ENCODE measurements around the gene PCSK6.

The PCSK6 gene

GRCh38 chr15:101387574-101387973 is 101.9 kb downstream of the PCSK6 start:
- Histone ChIP-seq H3K4me3 (ENCODE audit: low read depth in 1 of 2, low read length in 2 of 2) (no peak overlapping the region), H3K4me1 (ENCODE audit: control insufficient read depth in 1 of 2, insufficient read depth in 2 of 2, low read length in 2 of 2) (no peaks in the 10 kb centered on the region), H3K36me3 (ENCODE audit: control insufficient read depth in 1 of 2, insufficient read depth in 2 of 2, low read length in 2 of 2) (peaks cover 0 to 10% of the 10 kb centered on the region in 2 donors), H3K27me3 (ENCODE audit: low read depth, low read length) (no peaks in the 10 kb centered on the region), H3K27ac (ENCODE audit: low read length) (no peak overlapping the region), H3K9me3 (ENCODE audit: control insufficient read depth in 1 of 2, low read length in 2 of 2) (no peaks in the 10 kb centered on the region)

GRCh38 chr15:101386967-101387366 is 102.5 kb downstream of the PCSK6 start:
- H3K27me3 ChIP-seq (ENCODE audit: low read depth, low read length) = no peaks in the 10 kb centered on the region
- no peaks in the 10 kb centered on the region for H3K4me1 ChIP-seq (ENCODE audit: control insufficient read depth in 1 of 2, insufficient read depth in 2 of 2, low read length in 2 of 2)
- H3K4me3 ChIP-seq (ENCODE audit: low read depth in 1 of 2, low read length in 2 of 2) = no peak overlapping the region
- no peak overlapping the region for H3K27ac ChIP-seq (ENCODE audit: low read length)
- no peaks in the 10 kb centered on the region for H3K9me3 ChIP-seq (ENCODE audit: control insufficient read depth in 1 of 2, low read length in 2 of 2)
- peaks cover 0 to 10% of the 10 kb centered on the region in 2 donors for H3K36me3 ChIP-seq (ENCODE audit: control insufficient read depth in 1 of 2, insufficient read depth in 2 of 2, low read length in 2 of 2)

GRCh38 chr15:101386006-101386405 is 103.5 kb downstream of the PCSK6 start:
- Histone ChIP-seq H3K9me3 (ENCODE audit: control insufficient read depth in 1 of 2, low read length in 2 of 2) (no peaks in the 10 kb centered on the region), H3K4me3 (ENCODE audit: low read depth in 1 of 2, low read length in 2 of 2) (no peak overlapping the region), H3K27me3 (ENCODE audit: low read depth, low read length) (no peaks in the 10 kb centered on the region), H3K36me3 (ENCODE audit: control insufficient read depth in 1 of 2, insufficient read depth in 2 of 2, low read length in 2 of 2) (peaks cover 0 to 10% of the 10 kb centered on the region in 2 donors), H3K4me1 (ENCODE audit: control insufficient read depth in 1 of 2, insufficient read depth in 2 of 2, low read length in 2 of 2) (no peaks in the 10 kb centered on the region), H3K27ac (ENCODE audit: low read length) (no peak overlapping the region)

- Histone ChIP-seq H3K27me3 (ENCODE audit: low read depth, low read length) (no peaks in the 10 kb centered on the region), H3K36me3 (ENCODE audit: control insufficient read depth in 1 of 2, insufficient read depth in 2 of 2, low read length in 2 of 2) (peaks cover 0 to 6% of the 10 kb centered on the region in 2 donors), H3K9me3 (ENCODE audit: control insufficient read depth in 1 of 2, low read length in 2 of 2) (no peaks in the 10 kb centered on the region), H3K27ac (ENCODE audit: low read length) (no peak overlapping the region), H3K4me3 (ENCODE audit: low read depth in 1 of 2, low read length in 2 of 2) (no peak overlapping the region), H3K4me1 (ENCODE audit: control insufficient read depth in 1 of 2, insufficient read depth in 2 of 2, low read length in 2 of 2) (no peaks in the 10 kb centered on the region)
Observed at GRCh38 chr15:101384276-101384675, 105.2 kb downstream of the PCSK6 start.

- H3K36me3 ChIP-seq (ENCODE audit: control insufficient read depth in 1 of 2, insufficient read depth in 2 of 2, low read length in 2 of 2) = no peaks in the 10 kb centered on the region
- no peaks in the 10 kb centered on the region for H3K27me3 ChIP-seq (ENCODE audit: low read depth, low read length)
- no peak overlapping the region for H3K27ac ChIP-seq (ENCODE audit: low read length)
- no peaks in the 10 kb centered on the region for H3K4me1 ChIP-seq (ENCODE audit: control insufficient read depth in 1 of 2, insufficient read depth in 2 of 2, low read length in 2 of 2)
- no peaks in the 10 kb centered on the region for H3K9me3 ChIP-seq (ENCODE audit: control insufficient read depth in 1 of 2, low read length in 2 of 2)
- H3K4me3 ChIP-seq (ENCODE audit: low read depth in 1 of 2, low read length in 2 of 2) = no peak overlapping the region
Observed at GRCh38 chr15:101382544-101382943, 107.0 kb downstream of the PCSK6 start.

- H3K27me3 ChIP-seq (ENCODE audit: low read depth, low read length) = no peaks in the 10 kb centered on the region
- no peak overlapping the region for H3K27ac ChIP-seq (ENCODE audit: low read length)
- no peaks in the 10 kb centered on the region for H3K9me3 ChIP-seq (ENCODE audit: control insufficient read depth in 1 of 2, low read length in 2 of 2)
- no peaks in the 10 kb centered on the region for H3K4me1 ChIP-seq (ENCODE audit: control insufficient read depth in 1 of 2, insufficient read depth in 2 of 2, low read length in 2 of 2)
- H3K4me3 ChIP-seq (ENCODE audit: low read depth in 1 of 2, low read length in 2 of 2) = no peak overlapping the region
- no peaks in the 10 kb centered on the region for H3K36me3 ChIP-seq (ENCODE audit: control insufficient read depth in 1 of 2, insufficient read depth in 2 of 2, low read length in 2 of 2)
Observed at GRCh38 chr15:101381671-101382212, 107.8 kb downstream of the PCSK6 start.

GRCh38 chr15:101380146-101380545 is 109.4 kb downstream of the PCSK6 start:
- no peaks in the 10 kb centered on the region for H3K9me3 ChIP-seq (ENCODE audit: control insufficient read depth in 1 of 2, low read length in 2 of 2)
- H3K4me3 ChIP-seq (ENCODE audit: low read depth in 1 of 2, low read length in 2 of 2) = no peak overlapping the region
- H3K27ac ChIP-seq (ENCODE audit: low read length) = no peak overlapping the region
- no peaks in the 10 kb centered on the region for H3K4me1 ChIP-seq (ENCODE audit: control insufficient read depth in 1 of 2, insufficient read depth in 2 of 2, low read length in 2 of 2)
- H3K27me3 ChIP-seq (ENCODE audit: low read depth, low read length) = no peaks in the 10 kb centered on the region
- H3K36me3 ChIP-seq (ENCODE audit: control insufficient read depth in 1 of 2, insufficient read depth in 2 of 2, low read length in 2 of 2) = no peaks in the 10 kb centered on the region

- Histone ChIP-seq H3K4me3 (ENCODE audit: low read depth in 1 of 2, low read length in 2 of 2) (no peak overlapping the region), H3K9me3 (ENCODE audit: control insufficient read depth in 1 of 2, low read length in 2 of 2) (no peaks in the 10 kb centered on the region), H3K27me3 (ENCODE audit: low read depth, low read length) (no peaks in the 10 kb centered on the region), H3K4me1 (ENCODE audit: control insufficient read depth in 1 of 2, insufficient read depth in 2 of 2, low read length in 2 of 2) (no peaks in the 10 kb centered on the region), H3K36me3 (ENCODE audit: control insufficient read depth in 1 of 2, insufficient read depth in 2 of 2, low read length in 2 of 2) (no peaks in the 10 kb centered on the region), H3K27ac (ENCODE audit: low read length) (no peak overlapping the region)
Observed at GRCh38 chr15:101379647-101380046, 109.9 kb downstream of the PCSK6 start.

- H3K4me3 ChIP-seq (ENCODE audit: low read depth in 1 of 2, low read length in 2 of 2) = no peak overlapping the region
- no peaks in the 10 kb centered on the region for H3K36me3 ChIP-seq (ENCODE audit: control insufficient read depth in 1 of 2, insufficient read depth in 2 of 2, low read length in 2 of 2)
- H3K27ac ChIP-seq (ENCODE audit: low read length) = no peak overlapping the region
- no peaks in the 10 kb centered on the region for H3K27me3 ChIP-seq (ENCODE audit: low read depth, low read length)
- H3K4me1 ChIP-seq (ENCODE audit: control insufficient read depth in 1 of 2, insufficient read depth in 2 of 2, low read length in 2 of 2) = no peaks in the 10 kb centered on the region
- no peaks in the 10 kb centered on the region for H3K9me3 ChIP-seq (ENCODE audit: control insufficient read depth in 1 of 2, low read length in 2 of 2)
Observed at GRCh38 chr15:101378879-101379278, 110.6 kb downstream of the PCSK6 start.

- Histone ChIP-seq H3K4me1 (ENCODE audit: control insufficient read depth in 1 of 2, insufficient read depth in 2 of 2, low read length in 2 of 2) (no peaks in the 10 kb centered on the region), H3K4me3 (ENCODE audit: low read depth in 1 of 2, low read length in 2 of 2) (no peak overlapping the region), H3K36me3 (ENCODE audit: control insufficient read depth in 1 of 2, insufficient read depth in 2 of 2, low read length in 2 of 2) (no peaks in the 10 kb centered on the region), H3K27me3 (ENCODE audit: low read depth, low read length) (no peaks in the 10 kb centered on the region), H3K27ac (ENCODE audit: low read length) (no peak overlapping the region), H3K9me3 (ENCODE audit: control insufficient read depth in 1 of 2, low read length in 2 of 2) (no peaks in the 10 kb centered on the region)
Observed at GRCh38 chr15:101378171-101378755, 111.2 kb downstream of the PCSK6 start.

GRCh38 chr15:101376615-101377395 is 112.7 kb downstream of the PCSK6 start:
- no peaks in the 10 kb centered on the region for H3K9me3 ChIP-seq (ENCODE audit: control insufficient read depth in 1 of 2, low read length in 2 of 2)
- no peak overlapping the region for H3K4me3 ChIP-seq (ENCODE audit: low read depth in 1 of 2, low read length in 2 of 2)
- H3K4me1 ChIP-seq (ENCODE audit: control insufficient read depth in 1 of 2, insufficient read depth in 2 of 2, low read length in 2 of 2) = peaks cover 3 to 5% of the 10 kb centered on the region in 2 donors
- no peaks in the 10 kb centered on the region for H3K36me3 ChIP-seq (ENCODE audit: control insufficient read depth in 1 of 2, insufficient read depth in 2 of 2, low read length in 2 of 2)
- no peak overlapping the region for H3K27ac ChIP-seq (ENCODE audit: low read length)
- H3K27me3 ChIP-seq (ENCODE audit: low read depth, low read length) = no peaks in the 10 kb centered on the region

All from muscle layer of duodenum (tissue), 2 donors.